COLO668 (cell line): ENCODE measurements around the gene ASCC1.
"Not testable (repeated sequence)": the region's sequence is repeated elsewhere in the genome, so short reads cannot be mapped to it uniquely, and the experiment has no call there.

Source experiments
- DNase-seq: peaks from one replicate; lab custom pipeline; 2025; ENCODE audit not compliant: unreplicated experiment; lab: John Stamatoyannopoulos, UW

The ASCC1 gene

GRCh38 chr10:72223743-72224101 lies 7.6 kb upstream of the ASCC1 start:
- DNase-seq: no peak

DNA sequence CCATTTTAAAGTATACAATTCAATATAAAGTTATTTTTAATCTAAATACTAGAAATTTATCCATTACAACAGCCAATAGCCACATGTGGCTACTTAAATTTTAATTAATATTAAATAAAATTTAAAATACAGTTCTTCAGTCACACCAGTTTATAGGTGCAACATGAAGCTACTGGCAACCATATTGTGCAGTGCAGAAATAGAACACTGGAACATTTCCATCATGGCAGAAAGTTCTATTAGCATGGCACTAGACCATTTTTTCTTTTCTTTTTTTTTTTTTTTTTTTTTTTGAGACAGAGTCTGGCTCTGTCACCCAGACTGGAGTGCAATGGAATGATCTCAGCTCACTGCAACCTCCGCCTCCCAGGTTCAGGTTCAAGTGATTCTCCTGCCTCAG lies 5.2 kb upstream of the ASCC1 start:
- DNase-seq: no peak

DNA sequence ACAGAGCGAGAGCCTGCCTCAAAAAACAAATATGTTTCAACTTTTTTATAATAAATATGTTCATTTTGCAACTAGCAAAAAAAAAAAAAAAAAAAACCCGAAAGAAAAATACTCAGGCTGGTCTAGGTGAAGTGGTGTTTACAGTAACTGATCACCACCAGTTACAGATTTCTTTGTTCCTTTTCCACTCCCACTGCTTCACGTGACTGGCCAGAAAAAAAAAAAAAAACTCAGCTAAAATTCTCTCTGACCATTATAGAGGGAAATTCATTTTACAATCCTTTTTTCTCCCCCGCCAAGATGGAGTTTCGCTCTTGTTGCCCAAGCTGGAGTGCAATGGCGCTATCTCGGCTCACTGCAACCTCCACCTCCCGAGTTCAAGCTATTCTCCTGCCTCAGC lies 4.6 kb upstream of the ASCC1 start:
- DNase-seq: no peak

- no peak for DNase-seq
Measured at GRCh38 chr10:72219235-72219814, 3.2 kb upstream of the ASCC1 start.

DNA sequence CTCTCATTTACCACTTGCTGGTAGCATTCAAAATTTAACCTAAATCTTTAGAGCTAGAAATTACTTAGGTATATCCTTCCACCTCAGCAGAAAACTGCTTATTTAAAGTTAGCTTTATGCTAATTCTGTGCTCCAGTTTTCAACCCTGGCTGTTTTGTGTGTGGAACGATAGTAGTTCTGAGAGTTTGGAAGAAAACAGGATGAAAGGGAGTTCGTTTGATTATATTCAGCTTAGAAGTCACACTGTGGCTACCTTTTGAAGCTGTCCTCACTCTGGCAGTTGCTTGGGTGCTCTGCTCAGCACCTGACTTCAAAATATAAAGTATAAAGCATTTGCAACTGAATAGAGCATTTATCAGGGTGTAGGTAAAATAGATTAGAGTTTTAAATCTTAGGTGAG lies 2.6 kb upstream of the ASCC1 start:
- DNase-seq: no peak

DNA sequence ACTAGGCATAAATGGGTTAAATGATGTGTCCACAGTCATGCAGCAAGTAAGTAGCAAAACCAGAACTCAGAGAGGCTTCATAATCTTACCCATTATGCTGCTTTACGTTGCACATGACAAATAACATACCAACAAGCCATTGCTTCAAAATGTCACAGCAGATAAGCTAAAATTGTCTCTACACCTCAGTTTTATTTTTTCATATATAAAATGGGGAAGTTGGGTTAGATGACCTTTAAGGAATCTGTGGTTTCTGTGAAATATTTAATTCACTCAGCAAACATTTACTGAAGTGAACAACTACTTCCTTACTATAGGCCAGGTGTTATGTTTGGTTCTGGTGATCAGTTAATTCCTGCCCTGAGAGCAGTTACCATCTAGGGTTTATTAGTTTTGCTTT lies 2.2 kb upstream of the ASCC1 start:
- DNase-seq: no peak

DNA sequence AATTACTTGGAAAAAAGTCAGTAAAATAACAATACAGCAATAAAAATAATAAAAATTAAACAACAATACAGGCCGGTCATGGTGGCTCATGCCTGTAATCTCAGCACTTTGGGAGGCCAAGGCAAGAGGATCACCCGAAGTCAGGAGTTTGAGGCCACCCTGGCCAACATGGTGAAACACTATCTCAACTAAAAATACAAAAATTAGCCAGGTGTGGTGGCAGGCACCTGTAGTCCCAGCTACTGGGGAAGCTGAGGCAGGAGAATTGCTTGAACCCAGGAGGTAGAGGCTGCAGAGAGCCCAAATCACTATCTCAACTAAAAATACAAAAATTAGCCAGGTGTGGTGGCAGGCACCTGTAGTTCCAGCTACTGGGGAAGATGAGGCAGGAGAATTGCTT lies 4.2 kb downstream of the ASCC1 start:
- DNase-seq: not testable (repeated sequence)

DNA sequence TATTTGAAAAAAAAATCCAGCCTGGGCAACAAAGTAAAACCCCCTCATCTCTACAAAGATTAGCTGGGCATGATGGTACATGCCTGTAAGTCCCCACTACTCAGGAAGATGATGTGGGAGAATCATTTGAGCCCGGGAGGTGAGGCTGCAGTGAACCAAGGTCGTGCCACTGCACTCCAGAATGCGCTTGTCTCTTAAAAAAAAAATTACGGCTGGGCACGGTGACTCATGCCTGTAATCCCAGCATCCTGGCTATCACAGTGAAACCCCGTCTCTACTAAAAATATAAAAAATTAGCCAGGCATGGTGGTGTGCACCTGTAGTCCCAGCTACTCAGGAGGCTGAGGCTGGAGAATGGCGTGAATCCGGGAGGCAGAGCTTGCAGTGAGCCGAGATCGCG lies 4.7 kb downstream of the ASCC1 start:
- DNase-seq: not testable (repeated sequence)

DNA sequence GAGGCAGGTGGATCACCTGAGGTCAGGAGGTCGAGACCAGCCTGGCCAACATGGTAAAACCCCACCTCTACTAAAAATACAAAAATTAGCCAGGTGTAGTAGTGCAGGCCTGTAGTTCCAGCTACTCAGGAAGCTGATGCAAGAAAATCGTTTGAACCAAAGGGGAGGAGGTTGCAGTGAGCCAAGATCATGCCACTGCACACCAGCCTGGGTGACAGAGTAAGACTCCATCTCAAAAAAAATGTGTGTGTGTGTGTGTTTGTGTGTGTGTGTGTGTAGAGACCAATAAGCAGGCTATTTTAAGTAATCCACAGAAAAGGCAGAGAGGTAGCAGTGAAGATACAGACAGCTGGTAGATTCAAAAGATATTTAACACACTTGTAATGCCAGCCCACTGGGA lies 7.5 kb downstream of the ASCC1 start:
- DNase-seq: not testable (repeated sequence)

- DNase-seq: no peak
Measured at GRCh38 chr10:72206511-72207229, 9.4 kb downstream of the ASCC1 start.

GRCh38 chr10:72204724-72205123 lies 11.4 kb downstream of the ASCC1 start:
- DNase-seq: no peak

DNA sequence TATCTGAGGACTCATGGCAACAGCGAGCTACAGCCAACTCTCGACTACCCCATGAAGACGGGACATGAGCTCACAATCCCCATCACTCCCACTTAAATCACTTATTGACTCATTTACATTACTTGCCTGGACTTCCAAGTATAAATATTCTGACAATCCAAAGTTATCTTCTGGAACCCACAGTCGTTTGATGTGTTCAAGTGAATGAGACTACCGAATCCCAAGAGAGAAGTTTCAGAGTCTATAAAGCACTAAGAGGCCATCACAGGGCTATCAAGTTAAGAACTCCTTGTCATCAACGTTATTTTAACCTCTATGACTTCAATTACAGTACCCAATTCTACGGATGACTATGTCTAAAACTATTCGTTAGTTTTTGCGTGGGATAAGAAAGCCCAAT lies 11.8 kb downstream of the ASCC1 start:
- DNase-seq: no peak

DNA sequence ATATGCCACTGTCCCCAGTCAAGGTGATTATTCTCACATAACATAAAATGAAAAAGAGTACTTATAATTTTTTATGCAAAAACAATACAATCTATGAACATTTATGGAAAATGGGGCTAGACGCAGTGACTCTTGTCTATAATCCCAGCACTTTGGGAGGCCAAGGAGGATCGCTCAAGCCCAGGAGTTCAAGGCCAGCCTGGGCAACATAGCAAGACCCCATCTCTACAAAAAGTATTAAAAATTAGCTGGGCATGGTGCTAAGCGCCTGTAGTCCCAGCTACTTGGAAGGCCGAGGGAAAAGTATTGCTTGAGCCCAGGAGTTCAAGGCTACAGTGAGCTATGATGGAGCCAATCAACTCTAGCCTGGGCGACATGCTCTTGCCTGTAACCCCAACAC lies 14.8 kb downstream of the ASCC1 start:
- DNase-seq: no peak

DNA sequence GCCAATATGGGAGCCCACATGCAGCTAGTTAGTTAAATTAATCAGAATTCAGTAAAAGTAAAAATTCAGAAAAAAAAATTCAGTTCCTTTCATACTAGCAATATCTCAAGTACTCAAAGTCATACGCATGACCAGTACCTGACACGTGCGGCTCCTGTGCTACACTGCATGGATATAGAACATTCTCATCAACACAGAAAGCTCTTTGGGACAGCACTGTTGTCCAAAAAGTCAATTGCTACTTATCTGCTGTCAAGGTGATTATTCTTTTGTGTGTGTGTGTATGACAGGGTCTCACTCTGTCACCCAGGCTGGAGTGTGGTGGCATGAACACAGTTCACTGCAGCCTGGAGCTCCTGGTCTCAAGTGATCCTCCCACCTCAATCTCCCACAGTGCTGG lies 15.2 kb downstream of the ASCC1 start:
- DNase-seq: no peak

DNA sequence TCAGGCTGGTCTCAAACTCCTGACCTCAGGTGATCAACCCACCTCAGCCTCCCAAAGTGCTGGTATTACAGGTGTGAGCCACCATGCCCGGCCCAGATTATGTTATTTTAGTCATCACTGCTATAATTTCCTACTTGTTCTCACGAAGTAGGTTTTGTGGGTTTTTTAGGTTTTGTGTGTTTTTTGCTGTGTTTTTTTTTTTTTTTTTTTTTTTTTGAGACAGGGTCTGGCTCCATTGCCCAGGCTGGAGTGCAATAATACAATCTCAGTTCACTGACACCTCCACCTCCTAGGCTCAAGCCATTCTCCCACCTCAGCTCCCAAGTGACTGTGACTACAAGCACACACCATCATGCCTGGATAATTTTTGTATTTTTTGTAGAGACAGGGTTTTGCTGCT lies 21.1 kb downstream of the ASCC1 start:
- DNase-seq: no peak

DNA sequence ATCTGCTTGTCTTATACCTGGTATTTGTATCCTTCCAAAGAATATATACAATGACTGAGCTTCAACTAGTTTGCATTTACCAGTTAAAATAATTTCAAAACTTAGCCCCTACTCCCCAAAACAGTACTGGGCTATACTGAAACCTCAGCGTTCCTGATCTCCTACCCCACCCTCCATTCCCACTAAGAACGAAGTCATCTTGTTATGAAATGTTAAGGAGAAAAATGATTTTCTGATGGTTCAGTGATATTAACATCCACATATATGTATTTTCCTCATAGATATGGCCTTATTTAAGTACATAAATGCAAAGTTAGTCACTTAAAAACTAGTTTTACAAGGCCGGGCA lies 29.1 kb downstream of the ASCC1 start:
- DNase-seq: no peak

DNA sequence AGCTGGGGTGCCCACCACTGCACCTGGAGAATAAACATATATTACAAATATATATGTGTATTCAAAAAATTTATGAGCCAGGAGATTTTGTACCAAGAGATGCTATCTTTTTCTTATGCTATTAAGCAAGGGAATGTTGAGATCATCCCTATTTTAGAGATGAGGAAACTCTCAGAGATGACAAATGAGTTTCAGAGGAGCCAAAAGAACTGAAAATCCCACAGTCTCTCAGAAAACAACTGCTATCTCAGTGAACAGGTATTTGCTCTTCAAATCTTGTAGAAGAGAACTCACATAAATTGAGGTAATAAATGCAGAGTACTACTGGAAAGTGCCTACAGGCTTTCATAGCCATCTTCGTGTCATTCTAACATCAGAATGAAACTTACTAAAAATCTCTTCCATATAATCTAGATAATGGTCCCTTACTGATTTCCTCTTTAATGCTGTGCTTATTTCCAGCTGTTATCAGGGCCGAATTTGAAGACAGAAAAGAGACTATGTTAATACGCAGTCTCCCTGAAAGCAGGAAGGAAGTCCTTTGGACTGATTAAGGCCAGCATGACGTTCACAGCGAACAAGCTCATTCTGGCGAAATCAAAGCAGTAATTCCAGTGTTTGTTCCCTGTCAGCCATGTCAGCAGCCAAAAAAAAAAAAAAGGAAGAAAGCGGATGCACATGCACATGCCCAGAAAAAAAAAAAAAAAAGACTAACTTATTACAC lies 29.7 kb downstream of the ASCC1 start:
- DNase-seq: no peak

- no peak for DNase-seq
Measured at GRCh38 chr10:72184156-72184555, 31.9 kb downstream of the ASCC1 start.

- DNase-seq: no peak
Measured at GRCh38 chr10:72177454-72177853, 38.6 kb downstream of the ASCC1 start.

- DNase-seq: no peak
Measured at GRCh38 chr10:72176701-72177100, 39.4 kb downstream of the ASCC1 start.

- DNase-seq: no peak
Measured at GRCh38 chr10:72175149-72175548, 40.9 kb downstream of the ASCC1 start.

DNA sequence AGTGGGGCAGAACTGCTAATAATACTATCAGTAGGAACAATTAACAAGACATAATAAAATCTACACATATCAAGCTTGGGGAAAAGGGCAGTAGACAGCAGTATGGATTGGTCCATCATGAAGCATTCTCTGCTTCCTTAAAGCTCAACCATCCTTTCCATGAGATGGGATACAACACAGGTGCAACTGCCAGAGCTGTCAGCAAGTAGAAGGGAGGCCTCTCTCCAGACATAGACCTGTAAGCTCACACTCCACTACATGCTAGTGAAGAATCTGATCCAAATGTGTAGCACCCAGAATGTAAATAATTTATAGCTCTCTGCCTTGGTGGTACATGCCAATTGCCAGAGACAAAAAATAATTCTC lies 41.8 kb downstream of the ASCC1 start:
- DNase-seq: no peak
